Natural killer cell (primary cell): ENCODE results near the gene NEU4. TPM values are rescaled to one million over a fixed set of nuclear protein-coding genes. Genes with fewer than 3 reads are reported as not detected.
A peak's percentile ranks its signal among the peaks of the same experiment; 100 is the strongest.
"Not testable (repeated sequence)": the region's sequence is repeated elsewhere in the genome, so short reads cannot be mapped to it uniquely, and the experiment has no call there.

ENCODE experiments used
- ATAC-seq, 3 donors: fragments of 150-1000 bp in 2 of 3; fragments of 200-7000 bp in 1 of 3; cut with Tn5 transposase; 1 replicate in 1 of 3; 2 replicates in 2 of 3; pipeline ENCODE4 v1.10.0; 2021; ENCODE audit warnings: mild to moderate bottlenecking in 2 of 3, moderate library complexity in 2 of 3
- DNase-seq, 2 donors: peaks; one replicate each; pipeline versions ENCODE4 v3.0.0 to v3.0.0-alpha.2; 2013 to 2021; ENCODE audit warnings: mixed read lengths in 1 of 2
- H3K27ac ChIP-seq: one replicate; pipeline ENCODE4 v1.5.1; 2013; ENCODE audit warnings: mild to moderate bottlenecking, low read length
- H3K27me3 ChIP-seq: one replicate; pipeline ENCODE4 v1.6.1; 2013; ENCODE audit warnings: low read length; ENCODE audit not compliant: control insufficient read depth, insufficient read depth
- H3K36me3 ChIP-seq: one replicate; pipeline ENCODE4 v1.6.1; 2013; ENCODE audit warnings: low read length; ENCODE audit not compliant: control insufficient read depth, insufficient read depth
- H3K4me1 ChIP-seq: one replicate; pipeline ENCODE4 v1.6.1; 2013; ENCODE audit warnings: low read length; ENCODE audit not compliant: control insufficient read depth, insufficient read depth
- H3K4me3 ChIP-seq: one replicate; pipeline ENCODE4 v1.5.1; 2013; ENCODE audit warnings: low read length
- H3K9me3 ChIP-seq: one replicate; pipeline ENCODE4 v1.6.1; 2013; ENCODE audit warnings: low read length; ENCODE audit not compliant: control insufficient read depth, insufficient read depth
- H3K27ac Mint-ChIP-seq, 2 donors: one replicate each; pipeline ENCODE4 v1.8.0; 2022; ENCODE audit warnings: mild to moderate bottlenecking in 2 of 2, mixed read lengths in 2 of 2, moderate library complexity in 1 of 2
- H3K27me3 Mint-ChIP-seq, 2 donors: one replicate each; pipeline ENCODE4 v1.8.0; 2022; ENCODE audit warnings: low read depth in 2 of 2, mixed read lengths in 2 of 2
- H3K36me3 Mint-ChIP-seq: one replicate; pipeline ENCODE4 v1.8.0; 2022; ENCODE audit warnings: mixed read lengths
- H3K4me1 Mint-ChIP-seq, 2 donors: one replicate each; pipeline ENCODE4 v1.8.0; 2022; ENCODE audit warnings: mixed read lengths in 2 of 2
- H3K4me3 Mint-ChIP-seq: one replicate; pipeline ENCODE4 v1.8.0; 2022; ENCODE audit warnings: mild to moderate bottlenecking, moderate library complexity, mixed read lengths
- H3K9me3 Mint-ChIP-seq, 2 donors: one replicate each; pipeline ENCODE4 v1.8.0; 2022; ENCODE audit warnings: mixed read lengths in 2 of 2
- CTCF ChIP-seq: fragments of 200-600 bp; IDR thresholded peaks from one replicate; pipeline ENCODE4 v1.8.0; 2022; ENCODE audit warnings: antibody characterized with exemption
- WGBS: methylation state at CpG from one replicate; pipeline ENCODE4 v1.1.7; 2013; ENCODE audit warnings: missing lambda C conversion rate; ENCODE audit not compliant: insufficient coverage; 5-methylcytosine and 5-hydroxymethylcytosine counted together
- intact Hi-C: fragments of 100-400 bp; cut with micrococcal nuclease; formaldehyde crosslinking; loops from one replicate; pipeline ENCODE4 v1.14.2; 2022
- total RNA-seq, 4 donors: library from RNA; stranded (reverse); fragments of 120-200 nt in 1 of 4; gene quantifications; one replicate each; pipeline versions ENCODE4 v1.2.3 to v1.2.4, GENCODE V29; 2013 to 2022

The NEU4 gene
- total RNA-seq, 3 donors from 2014 or later (not counting 1 experiment from before 2014, with no cell fraction given): 0.39 to 6.6 (median 2.2) TPM

GRCh38 chr2:241804326-241805229 is 4.4 kb upstream of the NEU4 start:
- H3K27ac Mint-ChIP-seq: no peak overlapping the region
- intact Hi-C loops: loop anchor here (5.0 kb wide), 1 partner anchor 73 kb away; no protein-coding TSS in a partner anchor

GRCh38 chr2:241806217-241806616 is 2.8 kb upstream of the NEU4 start:
- Mint-ChIP-seq H3K27me3 (peaks cover 7 to 13% of the 10 kb centered on the region in 2 donors), H3K4me1 (peaks cover 5 to 12% of the 10 kb centered on the region in 2 donors)
- H3K36me3 ChIP-seq, H3K36me3 Mint-ChIP-seq, H3K27ac Mint-ChIP-seq, DNase-seq, ATAC-seq, intact Hi-C loops, H3K9me3 ChIP-seq, H3K27ac ChIP-seq, H3K4me3 ChIP-seq, H3K4me3 Mint-ChIP-seq, H3K9me3 Mint-ChIP-seq: not testable (repeated sequence)
- H3K27me3 ChIP-seq: peaks cover 14% of the 10 kb centered on the region
- H3K4me1 ChIP-seq: peaks cover 22% of the 10 kb centered on the region
- WGBS: no CpG with 5 or more reads among the region's 8 CpGs

More at GRCh38 chr2:241804326-241805229, 4.4 kb upstream of the NEU4 start:
- Histone ChIP-seq H3K4me3 (peak overlapping the region; percentile 34), H3K9me3 (no peaks in the 10 kb centered on the region), H3K27me3 (peaks cover 14% of the 10 kb centered on the region), H3K36me3 (no peaks in the 10 kb centered on the region), H3K27ac (no peak overlapping the region), H3K4me1 (peaks cover 22% of the 10 kb centered on the region)
- Mint-ChIP-seq H3K27me3 (peaks cover 7 to 16% of the 10 kb centered on the region in 2 donors), H3K4me1 (peaks cover 5 to 12% of the 10 kb centered on the region in 2 donors), H3K36me3 (no peaks in the 10 kb centered on the region), H3K4me3 (peak overlapping the region; percentile 67), H3K9me3 (no peaks in the 10 kb centered on the region)
- ATAC-seq (peak; percentile 18 to 27 (median 20)), DNase-seq (peak in 1 of 2 donors; percentile 44)
- TF ChIP-seq CTCF: no peak
- 4% methylated on average over 32 of the region's 35 CpGs for WGBS

- Mint-ChIP-seq H3K4me3 (no peak overlapping the region), H3K27ac (no peak overlapping the region), H3K36me3 (no peaks in the 10 kb centered on the region), H3K27me3 (peaks cover 4 to 11% of the 10 kb centered on the region in 2 donors), H3K4me1 (peaks cover 3 to 10% of the 10 kb centered on the region in 2 donors), H3K9me3 (no peaks in the 10 kb centered on the region)
- Histone ChIP-seq H3K27ac (no peak overlapping the region), H3K4me1 (peaks cover 16% of the 10 kb centered on the region), H3K36me3 (no peaks in the 10 kb centered on the region), H3K4me3 (no peak overlapping the region), H3K9me3 (no peaks in the 10 kb centered on the region), H3K27me3 (peaks cover 10% of the 10 kb centered on the region)
- DNase-seq: no peak
- no peak for TF ChIP-seq CTCF
- no peak for ATAC-seq
- WGBS: 86% methylated on average over 17 of the region's 17 CpGs
- intact Hi-C loops: no loop called here
Measured at GRCh38 chr2:241808051-241808720, 807 bp upstream of the NEU4 start.
